ENCODE results near the gene GPATCH1. TPM values are rescaled to one million over a fixed set of nuclear protein-coding genes. Genes with fewer than 3 reads are reported as not detected.

Gene GPATCH1
- total and polyA plus RNA-seq, 2 of the 13 experiments (the other 11 are each of a cell fraction or from before 2014, with no cell fraction given) = 6.8 to 6.9 TPM

- TF ChIP-seq CENPBD1 (CRISPR knock-in tag; IDR thresholded peaks at IDR 0.05; ENCODE audit: borderline replicate concordance, low read depth) (no peak), RFX1 (IDR thresholded peaks at IDR 0.05) (no peak), STAT6 (CRISPR knock-in tag; IDR thresholded peaks at IDR 0.05; ENCODE audit: borderline replicate concordance) (0 out of 2 replicates have a peak, but pooled peaks have one; percentile 25), KDM5A (IDR thresholded peaks at IDR 0.05; ENCODE audit: borderline replicate concordance, low read length) (no peak), ZNF775 (CRISPR knock-in tag; IDR thresholded peaks at IDR 0.05; ENCODE audit: borderline replicate concordance) (no peak), NFKBIZ (CRISPR knock-in tag; IDR thresholded peaks at IDR 0.05) (0 out of 2 replicates have a peak, but pooled peaks have one; percentile 38), CBX5 (CRISPR knock-in tag; IDR thresholded peaks at IDR 0.05; ENCODE audit: borderline replicate concordance) (0 out of 2 replicates have a peak, but pooled peaks have one; percentile 27), ARID5B (CRISPR knock-in tag; IDR thresholded peaks at IDR 0.05) (peak; percentile 15; the same call in 1 of the 2 replicates), SALL1 (CRISPR knock-in tag; IDR thresholded peaks at IDR 0.05) (peak; percentile 33; the same call in 1 of the 2 replicates), PHF20 (CRISPR knock-in tag; IDR thresholded peaks at IDR 0.05) (no peak), TGIF2 (CRISPR knock-in tag; IDR thresholded peaks at IDR 0.05) (no peak), TOE1 (CRISPR knock-in tag; IDR thresholded peaks at IDR 0.05) (no peak), AHDC1 (CRISPR knock-in tag; IDR thresholded peaks at IDR 0.05; ENCODE audit: borderline replicate concordance) (no peak), ZNF776 (CRISPR knock-in tag; IDR thresholded peaks at IDR 0.05) (0 out of 2 replicates have a peak, but pooled peaks have one; percentile 25)
Observed at GRCh38 chr19:33143897-33144405, 63.0 kb downstream of the GPATCH1 start (continued).
